Thyroid gland (tissue), 4 donors: Measurements from ENCODE around the gene MYORG. TPM values are rescaled to one million over a fixed set of nuclear protein-coding genes. Genes with fewer than 3 reads are reported as not detected.

ENCODE experiments used
- DNase-seq, 2 donors: peaks; one replicate each; pipeline ENCODE4 v3.0.0-alpha.2; 2019
- H3K27ac ChIP-seq, 3 donors: fragments of 200-600 bp; sonication (generic); 1 replicate in 2 of 3; 2 replicates in 1 of 3; pipeline ENCODE4 v1.5.1; 2016 to 2019; ENCODE audit warnings: mild to moderate bottlenecking in 1 of 3, moderate library complexity in 1 of 3
- H3K27me3 ChIP-seq: fragments of 200-600 bp; sonication (generic); one replicate; pipeline ENCODE4 v1.5.1; 2019
- H3K36me3 ChIP-seq, 2 donors: fragments of 200-600 bp; sonication (generic); one replicate each; pipeline ENCODE4 v1.5.1; 2016 to 2019
- H3K4me1 ChIP-seq, 2 donors: fragments of 200-600 bp; sonication (generic); one replicate each; pipeline ENCODE4 v1.5.1; 2017 to 2019
- H3K4me3 ChIP-seq, 3 donors: fragments of 200-600 bp; sonication (generic); replicated peaks in 1 of 3; 1 replicate in 2 of 3; 2 replicates in 1 of 3; pipeline ENCODE4 v1.5.1; 2016; ENCODE audit warnings: mild to moderate bottlenecking in 1 of 3
- H3K9me3 ChIP-seq: fragments of 200-600 bp; sonication (generic); one replicate; pipeline ENCODE4 v1.5.1; 2017
- CTCF ChIP-seq, 6 experiments: fragments of 200-600 bp in 3 of 6; fragments of 450-650 bp in 3 of 6; sonication (generic) in 3 of 6; IDR thresholded peaks; one replicate each; pipeline ENCODE4 v1.5.1; 2016 to 2019; ENCODE audit warnings: antibody characterized with exemption in 6 of 6, mild to moderate bottlenecking in 2 of 6, inconsistent platforms in 1 of 6, moderate library complexity in 1 of 6
- POLR2A ChIP-seq, 2 donors: fragments of 450-650 bp; IDR thresholded peaks; one replicate each; pipeline ENCODE4 v1.6.1; 2017; ENCODE audit warnings: antibody characterized with exemption in 2 of 2, mild to moderate bottlenecking in 2 of 2, moderate library complexity in 1 of 2
- WGBS, 2 donors: methylation state at CpG; one replicate each; pipeline ENCODE4 v1.1.5; 2017; 5-methylcytosine and 5-hydroxymethylcytosine counted together
- intact Hi-C: fragments of 100-400 bp; cut with DNase I; formaldehyde crosslinking; loops from one replicate; pipeline ENCODE4 v1.15.1; 2023
- total RNA-seq, 4 donors: library from RNA; depleted of rRNA; stranded (reverse); fragments of >200 nt; gene quantifications; one replicate each; pipeline ENCODE4 v1.2.3, GENCODE V29; 2016

Gene MYORG
- total RNA-seq, 4 donors from 2014 or later, result 3.2 to 9.2 (median 6.0) TPM

- no peak for DNase-seq
- H3K4me3 ChIP-seq, result no peak overlapping the region
- intact Hi-C loops, result no loop called here
- no peaks in the 10 kb centered on the region for H3K27me3 ChIP-seq
- 96 to 99% methylated on average over 3 of the region's 3 CpGs for WGBS, 2 donors
- TF ChIP-seq POLR2A (IDR thresholded peaks at IDR 0.05), result no peak
- TF ChIP-seq CTCF (IDR thresholded peaks at IDR 0.05), result no peak
- no peaks in the 10 kb centered on the region for H3K36me3 ChIP-seq
- peaks cover 5 to 7% of the 10 kb centered on the region in 2 donors for H3K4me1 ChIP-seq
- no peak overlapping the region for H3K27ac ChIP-seq
- no peaks in the 10 kb centered on the region for H3K9me3 ChIP-seq
Measured at GRCh38 chr9:34349324-34349723, 27.4 kb downstream of the MYORG start.

DNA sequence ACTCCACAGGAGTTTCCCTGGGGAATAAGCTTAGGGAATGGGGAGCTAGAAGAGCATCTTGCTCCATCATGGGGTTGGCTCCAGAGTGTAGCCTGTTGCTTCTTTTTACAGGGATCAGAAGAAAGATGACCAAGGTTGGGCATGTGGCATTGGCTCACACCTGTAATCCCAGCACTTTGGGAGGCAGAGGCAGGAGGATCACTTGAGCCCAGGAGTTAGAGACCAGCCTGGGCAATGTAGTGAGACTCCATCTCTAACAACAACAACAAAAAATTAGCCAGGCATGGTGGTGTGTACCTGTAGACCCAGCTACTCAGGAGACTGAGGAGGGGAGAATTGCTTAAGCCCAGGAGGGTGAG, 28.9 kb downstream of the MYORG start:
- H3K27ac ChIP-seq, result no peak overlapping the region
- no peak for TF ChIP-seq CTCF (IDR thresholded peaks at IDR 0.05)
- TF ChIP-seq POLR2A (IDR thresholded peaks at IDR 0.05), result no peak
- no peaks in the 10 kb centered on the region for H3K36me3 ChIP-seq
- H3K27me3 ChIP-seq, result no peaks in the 10 kb centered on the region
- intact Hi-C loops, result no loop called here
- peaks cover 5 to 7% of the 10 kb centered on the region in 2 donors for H3K4me1 ChIP-seq
- H3K9me3 ChIP-seq, result no peaks in the 10 kb centered on the region
- no peak for DNase-seq
- no peak overlapping the region for H3K4me3 ChIP-seq

DNA sequence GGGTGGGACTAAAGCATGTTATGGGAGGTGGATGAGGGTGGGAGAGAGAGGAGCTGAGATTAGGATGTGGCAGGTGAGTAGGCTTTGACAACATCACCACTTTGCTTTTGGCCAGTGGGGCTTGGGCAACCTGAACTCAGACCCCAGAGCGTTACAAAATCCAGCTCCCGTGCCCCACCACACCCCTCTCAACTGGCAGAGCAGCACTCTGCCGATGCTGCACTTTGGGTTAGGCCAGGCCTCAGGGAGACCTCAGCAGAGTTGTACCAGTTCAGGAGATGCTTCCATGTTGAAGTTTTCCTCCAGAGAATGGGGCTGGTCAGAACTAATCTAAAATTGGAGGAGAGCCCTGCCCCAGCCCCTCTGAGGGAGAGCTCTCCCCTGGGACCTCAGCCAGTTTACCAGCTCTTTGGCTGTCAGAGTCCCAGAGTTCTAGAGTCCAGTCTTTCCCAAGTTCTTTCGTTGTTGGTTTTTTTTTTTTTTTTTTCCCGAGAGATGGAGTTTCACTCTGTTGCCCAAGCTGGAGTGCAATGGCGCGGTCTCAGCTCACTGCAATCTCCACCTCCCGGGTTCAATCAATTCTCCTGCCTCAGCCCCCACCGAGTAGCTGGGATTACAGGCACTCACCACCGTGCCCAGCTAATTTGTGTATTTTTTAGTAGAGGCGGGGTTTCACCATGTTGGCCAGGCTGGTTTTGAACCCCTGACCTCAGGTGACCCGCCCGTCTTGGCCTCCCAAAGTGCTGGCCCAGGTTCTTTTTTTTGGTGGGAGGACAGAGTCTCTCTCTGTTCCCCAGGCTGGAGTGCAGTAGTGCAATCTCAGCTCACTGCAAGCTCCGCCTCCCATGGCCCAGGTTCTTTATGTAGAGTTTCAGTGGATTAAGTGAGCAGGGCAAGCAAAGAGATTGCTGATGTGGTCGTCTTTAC, 29.6 kb downstream of the MYORG start:
- TF ChIP-seq POLR2A (IDR thresholded peaks at IDR 0.05), result no peak
- no peak for TF ChIP-seq CTCF (IDR thresholded peaks at IDR 0.05)
- Histone ChIP-seq H3K27me3 (no peaks in the 10 kb centered on the region), H3K9me3 (no peaks in the 10 kb centered on the region), H3K4me1 (peaks cover 5 to 12% of the 10 kb centered on the region in 2 donors), H3K36me3 (no peaks in the 10 kb centered on the region), H3K27ac (no peak overlapping the region), H3K4me3 (no peak overlapping the region)
- DNase-seq, result no peak
- 82 to 86% methylated on average over 15 of the region's 15 CpGs for WGBS, 2 donors
- intact Hi-C loops, result no loop called here

GRCh38 chr9:34343605-34344004, 33.1 kb downstream of the MYORG start:
- Histone ChIP-seq H3K27me3 (no peaks in the 10 kb centered on the region), H3K4me1 (peaks cover 5 to 19% of the 10 kb centered on the region in 2 donors), H3K4me3 (no peak overlapping the region), H3K36me3 (no peaks in the 10 kb centered on the region), H3K9me3 (no peaks in the 10 kb centered on the region), H3K27ac (peak overlapping the region in 2 of 3 donors; percentile 38 to 44)
- WGBS, 2 donors, result 89 to 91% methylated on average over 1 of the region's 1 CpG
- intact Hi-C loops, result no loop called here
- no peak for TF ChIP-seq CTCF (IDR thresholded peaks at IDR 0.05)
- no peak for TF ChIP-seq POLR2A (IDR thresholded peaks at IDR 0.05)
- no peak for DNase-seq

GRCh38 chr9:34343090-34343489, 33.6 kb downstream of the MYORG start:
- TF ChIP-seq CTCF (IDR thresholded peaks at IDR 0.05) (no peak), POLR2A (IDR thresholded peaks at IDR 0.05) (no peak)
- WGBS, 2 donors, result 65 to 72% methylated on average over 5 of the region's 5 CpGs
- H3K27ac ChIP-seq, result peak overlapping the region; percentile 4 to 44 (median 38)
- no peaks in the 10 kb centered on the region for H3K27me3 ChIP-seq
- intact Hi-C loops, result no loop called here
- no peak overlapping the region for H3K4me3 ChIP-seq
- peaks cover 5 to 19% of the 10 kb centered on the region in 2 donors for H3K4me1 ChIP-seq
- peak; percentile 33 to 55 for DNase-seq
- H3K9me3 ChIP-seq, result no peaks in the 10 kb centered on the region
- H3K36me3 ChIP-seq, result no peaks in the 10 kb centered on the region
